IMR-90 (cell line): ENCODE measurements around the gene ASF1A. TPM values are rescaled to one million over a fixed set of nuclear protein-coding genes. Genes with fewer than 3 reads are reported as not detected.

Experiments used
- ATAC-seq: fragments of 200-7000 bp; cut with Tn5 transposase; 2 replicates; pipeline ENCODE4 v1.9.1; 2020; ENCODE audit warnings: low read depth, mild to moderate bottlenecking, moderate library complexity
- BruUV-seq: library from RNA; stranded (reverse); fragments of 400-500 nt; replicated peaks from 2 replicates; lab custom pipeline; 2021; lab: Mats Ljungman, UMichigan
- CTCF ChIA-PET: fragments of 300-600 bp; formaldehyde crosslinking; extraction: SDS; loops from one replicate; lab custom pipeline; 2021; ENCODE audit warnings: antibody characterized with exemption; lab: Yijun Ruan, JAX
- POLR2A ChIA-PET: fragments of 300-600 bp; sonication (Branson Sonifier 250); formaldehyde crosslinking; loops from one replicate; lab custom pipeline; 2022; ENCODE audit warnings: antibody characterized with exemption; ENCODE audit not compliant: unreplicated experiment; lab: Charles Lee
- DNase-seq: peaks from one replicate; pipeline ENCODE4 v3.0.0; 2013
- H2AFZ ChIP-seq: replicated peaks from 2 replicates; pipeline ENCODE3; 2013; ENCODE audit warnings: low read length, mild to moderate bottlenecking; ENCODE audit not compliant: poor library complexity
- H2AK5ac ChIP-seq: 2 replicates; pipeline ENCODE4 v1.6.1; 2013; ENCODE audit warnings: low read depth, low read length, inconsistent platforms
- H2AK9ac ChIP-seq: replicated peaks from 2 replicates; pipeline ENCODE3; 2013; ENCODE audit warnings: mild to moderate bottlenecking, low read depth, low read length, moderate library complexity; ENCODE audit not compliant: poor library complexity
- H2BK120ac ChIP-seq: 2 replicates; pipeline ENCODE4 v1.6.1; 2013; ENCODE audit warnings: low read depth, low read length, inconsistent platforms
- H2BK15ac ChIP-seq: 3 replicates; pipeline ENCODE4 v1.6.1; 2013; ENCODE audit warnings: low read depth, low read length, inconsistent platforms
- H2BK20ac ChIP-seq: 2 replicates; pipeline ENCODE4 v1.6.1; 2013; ENCODE audit warnings: low read depth, mild to moderate bottlenecking, inconsistent platforms, low read length, moderate library complexity
- H2BK5ac ChIP-seq: 2 replicates; pipeline ENCODE4 v1.6.1; 2013; ENCODE audit warnings: mild to moderate bottlenecking, low read depth, low read length, inconsistent platforms; ENCODE audit not compliant: poor library complexity, severe bottlenecking
- H3K14ac ChIP-seq: replicated peaks from 2 replicates; pipeline ENCODE4 v1.6.1; 2013; ENCODE audit warnings: low read depth, low read length, inconsistent platforms
- H3K18ac ChIP-seq: 2 replicates; pipeline ENCODE4 v1.6.1; 2013; ENCODE audit warnings: low read depth, low read length, control low read depth
- H3K23ac ChIP-seq: 2 replicates; pipeline ENCODE4 v1.6.1; 2013; ENCODE audit warnings: low read depth, low read length, inconsistent platforms
- H3K27ac ChIP-seq: 2 replicates; pipeline ENCODE4 v1.5.1; 2013; ENCODE audit warnings: mild to moderate bottlenecking, control low read depth, low read length; ENCODE audit not compliant: insufficient read depth
- H3K27me3 ChIP-seq: 2 replicates; pipeline ENCODE4 v1.6.1; 2013; ENCODE audit warnings: low read length; ENCODE audit not compliant: control insufficient read depth, insufficient read depth
- H3K36me3 ChIP-seq: 2 replicates; pipeline ENCODE4 v1.6.1; 2013; ENCODE audit warnings: low read length, mixed read lengths; ENCODE audit not compliant: control insufficient read depth, insufficient read depth
- H3K4ac ChIP-seq: 2 replicates; pipeline ENCODE4 v1.6.1; 2013; ENCODE audit warnings: low read depth, low read length, inconsistent platforms
- H3K4me1 ChIP-seq: 2 replicates; pipeline ENCODE4 v1.6.1; 2013; ENCODE audit warnings: low read length, mixed read lengths; ENCODE audit not compliant: control insufficient read depth, insufficient read depth
- H3K4me2 ChIP-seq: 2 replicates; pipeline ENCODE4 v1.6.1; 2013; ENCODE audit warnings: low read depth, mild to moderate bottlenecking, control low read depth, low read length, moderate library complexity
- H3K4me3 ChIP-seq: 2 replicates; pipeline ENCODE4 v1.5.1; 2013; ENCODE audit warnings: low read depth, mild to moderate bottlenecking, control low read depth, low read length, moderate library complexity; ENCODE audit not compliant: insufficient read depth
- H3K56ac ChIP-seq: 2 replicates; pipeline ENCODE4 v1.6.1; 2013; ENCODE audit warnings: low read length, inconsistent platforms; ENCODE audit not compliant: insufficient read depth; ENCODE audit errors: extremely low read depth
- H3K79me1 ChIP-seq, 2 experiments: 2 replicates each; pipeline ENCODE4 v1.6.1; 2013; ENCODE audit warnings: low read length in 2 of 2, inconsistent platforms in 1 of 2, low read depth in 1 of 2
- H3K9ac ChIP-seq: 2 replicates; pipeline ENCODE4 v1.6.1; 2013; ENCODE audit warnings: low read depth, low read length, control low read depth
- H3K9me1 ChIP-seq: 2 replicates; pipeline ENCODE4 v1.6.1; 2013; ENCODE audit warnings: low read length, inconsistent platforms; ENCODE audit not compliant: insufficient read depth
- H3K9me3 ChIP-seq: 2 replicates; pipeline ENCODE4 v1.6.1; 2013; ENCODE audit warnings: low read length; ENCODE audit not compliant: control insufficient read depth, insufficient read depth
- H4K20me1 ChIP-seq: 2 replicates; pipeline ENCODE4 v1.6.1; 2013; ENCODE audit warnings: low read length, inconsistent platforms; ENCODE audit not compliant: insufficient read depth
- H4K5ac ChIP-seq: 2 replicates; pipeline ENCODE4 v1.6.1; 2013; ENCODE audit warnings: mild to moderate bottlenecking, low read depth, low read length, control low read depth
- H4K8ac ChIP-seq, 2 experiments: 2 replicates each; pipeline ENCODE4 v1.6.1; 2013; ENCODE audit warnings: low read depth in 2 of 2, low read length in 2 of 2, control low read depth in 1 of 2, inconsistent platforms in 1 of 2
- H4K91ac ChIP-seq: 2 replicates; pipeline ENCODE4 v1.6.1; 2013; ENCODE audit warnings: low read depth, low read length, inconsistent platforms; ENCODE audit not compliant: insufficient read depth
- CEBPB ChIP-seq: IDR thresholded peaks from 2 replicates; pipeline ENCODE4 v1.6.1; 2012; ENCODE audit warnings: low read depth, low read length, improper control_type of control experiment
- CHD1 ChIP-seq: IDR thresholded peaks from 2 replicates; pipeline ENCODE4 v1.6.1; 2012; ENCODE audit warnings: low read depth, low read length, improper control_type of control experiment
- FOS ChIP-seq: fragments of 150-350 bp; IDR thresholded peaks from 2 replicates; pipeline ENCODE4 v1.6.1; 2016; ENCODE audit warnings: low read depth, low read length
- WGBS, 2 experiments: methylation state at CpG; one replicate each; pipeline versions ENCODE4 v1.1.5 to v1.1.7; 2013; ENCODE audit warnings: missing lambda C conversion rate in 2 of 2; ENCODE audit not compliant: insufficient read length in 1 of 2; ENCODE audit errors: extremely low coverage in 2 of 2; 5-methylcytosine and 5-hydroxymethylcytosine counted together
- dilution Hi-C: fragments of 300-500 bp; cut with HindIII; formaldehyde crosslinking; loops from one replicate; pipeline ENCODE4 v1.14.3; 2018; ENCODE audit warnings: low sequenced_read_pairs; ENCODE audit not compliant: unreplicated experiment
- in situ Hi-C: fragments of 300-500 bp; cut with MboI; formaldehyde crosslinking; loops from 3 replicates; pipeline ENCODE4 v1.14.3; 2019; ENCODE audit warnings: low sequenced_read_pairs, inconsistent platforms, mixed read lengths
- intact Hi-C: fragments of 100-400 bp; cut with micrococcal nuclease; formaldehyde crosslinking; loops from 2 replicates; pipeline ENCODE4 v1.10.0; 2022
- polyA plus RNA-seq, 3 experiments: library from polyadenylated mRNA; depleted of rRNA; stranded (reverse); fragments of >200 nt; gene quantifications; 2 replicates each; pipeline ENCODE4 v1.2.3, GENCODE V29; 2012; ENCODE audit warnings: low replicate concordance in 1 of 3
- total RNA-seq: library from RNA; depleted of rRNA; stranded (reverse); fragments of >200 nt; gene quantifications from 2 replicates; pipeline ENCODE4 v1.2.3, GENCODE V29; 2012
- TF ChIP-seq, protein P1 (sequence below): fragments of 150-350 bp; IDR thresholded peaks from 2 replicates; pipeline ENCODE4 v1.6.1; 2016; ENCODE audit warnings: low read depth, mild to moderate bottlenecking, low read length, moderate library complexity, borderline replicate concordance

The ASF1A gene
- total and polyA plus RNA-seq, 2 of the 4 experiments (the other 2 are of a cell fraction), result 10.1 to 11.1 TPM

DNA sequence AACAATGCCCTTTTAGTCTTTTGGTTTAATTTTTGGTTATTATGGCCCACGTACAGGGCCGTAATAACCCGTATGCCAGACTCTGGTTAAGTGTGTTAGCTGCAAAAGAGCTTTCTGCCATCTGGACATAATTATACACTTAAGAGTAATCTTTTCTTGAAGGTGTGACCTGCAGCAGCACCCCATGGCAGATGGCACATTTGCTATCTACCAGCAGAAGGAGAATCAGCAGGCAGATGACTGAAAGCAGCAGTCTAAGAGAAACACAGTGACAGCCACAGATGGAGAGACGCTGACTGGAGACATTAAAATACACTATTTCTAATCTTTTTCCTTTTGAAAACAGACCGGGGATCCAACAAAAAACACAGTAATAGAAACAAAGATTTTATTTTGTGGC, 18.7 kb downstream of the ASF1A start:
- Histone ChIP-seq H4K8ac (no peak overlapping the region), H3K9me1 (peaks cover 2% of the 10 kb centered on the region; the same call in 1 of the 2 replicates), H3K4me1 (peaks cover 2% of the 10 kb centered on the region; the same call in 1 of the 2 replicates), H2AK9ac (no peak overlapping the region), H4K20me1 (no peaks in the 10 kb centered on the region), H2BK5ac (no peak overlapping the region), H3K23ac (no peak overlapping the region), H3K9ac (no peak overlapping the region), H4K91ac (no peak overlapping the region), H2BK120ac (no peak overlapping the region), H3K18ac (no peak overlapping the region), H2AFZ (no peak overlapping the region), H3K9me3 (no peaks in the 10 kb centered on the region), H2BK15ac (no peak overlapping the region), H2BK20ac (no peak overlapping the region), H4K5ac (no peak overlapping the region), H3K4me2 (no peak overlapping the region), H3K79me1 (no peaks in the 10 kb centered on the region), H3K56ac (no peak overlapping the region), H2AK5ac (no peak overlapping the region), H3K14ac (no peak overlapping the region), H3K36me3 (peaks cover 14% of the 10 kb centered on the region), H3K4me3 (no peak overlapping the region), H3K27ac (no peak overlapping the region), H3K27me3 (no peaks in the 10 kb centered on the region), H3K4ac (no peak overlapping the region)
- no TSS peak for BruUV-seq
- no peak for TF ChIP-seq CHD1
- TF ChIP-seq FOS, result no peak
- TF ChIP-seq, protein P1, sequence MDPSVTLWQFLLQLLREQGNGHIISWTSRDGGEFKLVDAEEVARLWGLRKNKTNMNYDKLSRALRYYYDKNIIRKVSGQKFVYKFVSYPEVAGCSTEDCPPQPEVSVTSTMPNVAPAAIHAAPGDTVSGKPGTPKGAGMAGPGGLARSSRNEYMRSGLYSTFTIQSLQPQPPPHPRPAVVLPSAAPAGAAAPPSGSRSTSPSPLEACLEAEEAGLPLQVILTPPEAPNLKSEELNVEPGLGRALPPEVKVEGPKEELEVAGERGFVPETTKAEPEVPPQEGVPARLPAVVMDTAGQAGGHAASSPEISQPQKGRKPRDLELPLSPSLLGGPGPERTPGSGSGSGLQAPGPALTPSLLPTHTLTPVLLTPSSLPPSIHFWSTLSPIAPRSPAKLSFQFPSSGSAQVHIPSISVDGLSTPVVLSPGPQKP, result no peak
- no peak for TF ChIP-seq CEBPB
- in situ Hi-C loops (no loop called here), intact Hi-C loops (no loop called here), dilution Hi-C loops (no loop called here)
- ChIA-PET CTCF (interaction anchor here (0.6 to 1.7 kb wide), 3 partner anchors 11 to 40 kb away, joined by 3 to 5 read pairs (median 4); no protein-coding TSS in a partner anchor), POLR2A (no interaction called here)
- ATAC-seq (no peak), DNase-seq (no peak)
- no CpG with 5 or more reads among the region's 5 CpGs for WGBS, 2 experiments
